A172 (cell line): ENCODE measurements around the gene IL27RA. TPM values are rescaled to one million over a fixed set of nuclear protein-coding genes. Genes with fewer than 3 reads are reported as not detected.

Source experiments
- DNase-seq: peaks from one replicate; pipeline ENCODE4 v3.0.0-alpha.2; 2015; ENCODE audit warnings: low spot score
- total RNA-seq: library from RNA; depleted of rRNA; stranded (reverse); fragments of >200 nt; shearing (Covaris generic); gene quantifications from 2 replicates; pipeline ENCODE4 v1.2.3, GENCODE V29; 2014; rRNA removed

The IL27RA gene
- total RNA-seq, result 11.9 and 14.0 TPM in 2 replicates

DNA sequence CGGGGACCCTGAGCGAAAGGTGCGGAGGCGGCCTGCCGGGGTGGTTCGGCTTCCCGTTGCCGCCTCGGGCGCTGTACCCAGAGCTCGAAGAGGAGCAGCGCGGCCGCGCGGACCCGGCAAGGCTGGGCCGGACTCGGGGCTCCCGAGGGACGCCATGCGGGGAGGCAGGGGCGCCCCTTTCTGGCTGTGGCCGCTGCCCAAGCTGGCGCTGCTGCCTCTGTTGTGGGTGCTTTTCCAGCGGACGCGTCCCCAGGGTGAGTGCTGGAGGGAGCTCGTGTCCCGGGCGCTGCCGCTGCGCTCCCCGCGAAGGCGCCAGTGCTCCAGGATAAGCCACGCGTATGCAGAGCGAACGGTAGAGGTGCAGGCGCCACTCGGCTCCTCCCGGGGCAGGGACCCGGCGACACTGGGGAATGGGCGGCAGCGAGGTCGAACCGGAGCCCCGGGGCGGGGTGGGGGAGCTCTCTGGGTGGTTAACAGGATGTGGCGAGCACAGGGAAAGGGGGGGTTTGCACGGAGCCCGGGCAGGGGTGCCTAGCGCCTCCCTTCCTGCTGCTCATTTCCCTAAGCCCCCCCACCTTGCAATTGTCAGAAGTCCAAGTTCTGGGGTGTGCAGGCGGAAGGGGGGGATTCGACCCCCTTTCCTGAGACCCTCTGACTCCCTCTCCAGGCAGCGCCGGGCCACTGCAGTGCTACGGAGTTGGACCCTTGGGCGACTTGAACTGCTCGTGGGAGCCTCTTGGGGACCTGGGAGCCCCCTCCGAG lies at the start of gene IL27RA:
IL27RA (plus strand) TSS at position 44 of the 762 bp plus-strand sequence; CDS start at position 155, 111 bp downstream.
- DNase-seq, result peak; percentile 49

DNA sequence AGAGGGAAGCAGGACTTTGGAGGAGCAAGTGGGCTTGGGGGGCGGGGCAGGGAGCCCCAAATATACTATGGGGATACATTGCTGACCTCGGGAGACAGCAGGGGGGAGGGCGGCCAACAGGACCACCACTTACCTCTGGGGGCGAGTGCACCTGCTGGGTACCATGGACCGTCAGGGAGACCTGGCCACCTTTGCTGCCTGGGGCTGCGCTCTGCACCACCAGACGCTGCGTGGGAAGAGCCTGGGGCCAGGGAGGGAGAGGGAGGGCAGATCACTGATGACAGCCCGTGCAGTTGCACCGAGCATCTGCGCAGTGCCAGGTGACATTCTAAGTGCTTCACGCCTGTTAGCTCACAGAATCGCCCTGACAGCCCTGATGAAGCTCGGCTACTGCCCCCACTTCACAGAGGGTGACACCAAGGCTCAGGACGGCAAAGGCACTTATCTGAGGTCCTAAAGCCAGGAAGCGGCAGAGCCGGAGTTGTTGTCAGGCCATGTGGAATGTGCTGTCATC lies 49.5 kb upstream of the IL27RA start:
- no peak for DNase-seq

DNA sequence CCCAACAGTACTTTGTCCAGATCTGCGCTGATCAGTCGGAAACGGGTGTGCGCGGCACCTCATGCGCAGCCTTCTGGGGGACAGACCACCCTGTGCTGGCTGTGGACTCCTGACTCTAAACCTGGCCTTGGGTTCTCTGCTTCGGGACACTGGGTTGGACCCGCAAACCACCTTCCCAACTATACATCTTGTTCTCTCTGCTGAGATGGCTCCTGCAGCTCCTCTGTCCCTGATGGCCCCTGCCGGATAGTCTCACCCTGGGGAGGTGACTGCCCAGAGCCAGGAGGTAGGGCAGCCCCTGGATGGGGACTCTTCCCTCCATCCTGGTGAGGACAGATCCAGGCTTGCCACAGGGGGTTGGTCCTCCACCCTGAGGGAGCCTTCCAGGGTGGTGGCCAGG lies 48.8 kb upstream of the IL27RA start:
- DNase-seq, result no peak

DNA sequence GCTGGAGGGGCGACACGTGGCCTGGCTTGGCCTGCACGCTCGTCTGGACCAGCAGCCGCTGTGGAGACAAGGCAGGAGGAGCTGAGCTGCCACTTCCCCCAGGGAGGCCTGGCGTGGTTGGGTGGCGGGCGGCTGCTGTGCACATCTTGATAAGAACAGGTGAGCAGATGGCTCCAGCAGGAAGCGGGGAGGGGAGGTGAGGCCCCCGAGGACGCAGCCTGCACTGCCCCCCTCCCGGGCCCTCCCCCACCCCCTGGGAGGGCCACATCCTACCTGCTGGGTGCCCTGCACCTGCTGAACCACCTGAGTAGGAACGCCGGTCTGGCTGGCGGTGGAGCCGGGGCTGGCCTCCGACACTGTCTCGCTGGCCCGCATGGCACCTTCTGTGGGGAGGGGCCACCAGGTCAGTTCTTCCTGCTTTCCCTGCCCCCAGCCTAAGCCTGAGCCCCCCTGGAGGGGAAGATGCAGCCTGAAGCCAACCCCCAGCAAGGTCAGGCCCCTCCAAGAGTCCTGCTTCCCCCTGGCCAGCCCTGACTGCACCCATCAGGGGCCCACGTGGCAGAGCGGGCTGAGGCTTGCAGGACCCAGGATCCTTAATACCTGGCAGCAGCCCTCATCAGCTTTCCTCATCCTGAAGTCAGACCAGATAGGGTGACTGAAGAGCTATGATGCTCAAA lies 48.2 kb upstream of the IL27RA start:
- DNase-seq, result no peak

DNA sequence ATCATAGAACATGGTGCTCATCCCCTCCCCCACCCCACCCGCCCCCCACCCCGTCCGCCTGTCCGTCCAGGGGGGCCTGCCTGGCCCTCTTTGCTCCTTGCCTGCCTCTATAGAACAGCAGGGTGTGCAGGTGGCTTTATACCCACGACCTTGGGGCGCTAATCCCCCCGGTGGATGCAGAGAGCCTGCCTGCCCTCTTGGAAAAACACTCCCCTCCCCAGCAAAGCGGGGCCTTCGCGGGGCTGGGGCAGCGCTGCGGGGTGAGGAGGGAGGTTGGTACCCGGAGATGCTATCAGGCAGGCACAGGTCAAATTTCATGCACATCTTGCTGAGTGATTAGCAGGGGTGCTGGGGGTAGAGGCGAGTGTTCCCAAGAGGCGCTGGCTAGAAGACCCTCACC lies 47.4 kb upstream of the IL27RA start:
- DNase-seq, result no peak

DNA sequence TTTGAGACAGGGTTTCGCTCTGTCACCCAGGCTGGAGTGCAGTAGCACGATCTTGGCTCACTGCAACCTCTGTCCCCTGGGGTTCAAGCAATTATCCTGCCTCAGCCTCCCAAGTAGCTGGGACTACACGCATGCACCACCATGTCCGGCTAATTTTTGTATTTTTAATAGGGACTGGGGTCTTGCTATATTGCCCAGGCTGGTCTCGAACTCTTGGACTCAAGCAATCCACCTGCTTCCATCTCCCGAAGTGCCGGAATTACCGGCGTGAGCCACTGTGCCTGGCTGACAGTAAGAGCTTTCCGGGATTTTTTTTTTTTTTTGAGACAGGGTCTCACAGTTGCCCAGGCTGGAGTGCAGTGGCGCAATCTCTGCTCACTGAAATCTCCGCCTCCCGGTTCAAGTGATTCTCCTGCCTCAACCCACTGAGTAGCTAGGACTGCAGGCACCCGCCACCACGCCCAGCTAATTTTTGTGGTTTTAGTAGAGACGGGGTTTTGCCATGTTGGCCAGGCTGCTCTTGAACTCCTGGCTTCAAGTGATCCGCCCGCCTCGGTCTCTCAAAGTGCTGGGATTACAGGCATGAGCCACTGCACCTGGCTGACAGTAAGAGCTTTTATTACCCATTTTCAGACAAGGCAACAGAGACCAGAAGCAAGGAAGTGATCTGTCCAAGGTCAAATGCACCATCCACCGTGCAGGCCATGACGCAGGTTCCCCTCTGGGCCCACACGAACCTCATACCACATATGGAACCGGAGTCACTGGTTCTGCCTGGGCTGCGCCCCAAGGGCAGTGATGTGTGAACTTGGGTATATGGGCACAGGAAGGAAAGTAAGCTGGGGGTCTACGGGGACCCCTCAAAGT lies 46.5 kb upstream of the IL27RA start:
- DNase-seq, result peak; percentile 59

DNA sequence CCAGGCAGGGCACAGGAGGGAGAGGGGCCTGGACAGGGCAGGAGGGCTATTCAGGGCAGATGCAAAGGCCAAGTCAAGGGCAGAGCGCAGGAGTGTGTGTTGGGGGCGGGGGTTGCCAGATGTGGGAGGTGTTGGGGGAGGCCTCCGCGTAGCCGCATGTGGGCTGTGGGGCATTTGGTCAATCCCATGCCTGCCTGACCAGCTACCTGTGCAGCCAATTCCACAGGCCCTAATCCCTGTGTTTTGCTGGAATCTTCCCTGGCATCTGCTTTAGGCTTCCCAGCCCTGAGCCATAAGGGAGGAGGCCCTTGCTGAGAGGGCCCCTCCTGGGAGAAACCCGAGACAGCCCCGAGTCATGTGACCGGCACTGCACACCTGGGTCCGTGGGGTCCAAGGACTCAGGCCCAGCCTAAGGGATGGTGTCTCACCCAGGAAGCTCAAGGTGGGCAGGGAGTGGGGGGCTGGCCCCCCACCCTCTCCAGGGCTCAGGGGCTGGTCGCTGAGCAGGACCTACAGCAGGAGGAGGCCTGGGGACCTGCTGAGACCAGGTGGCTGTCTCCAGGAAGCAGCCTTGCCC lies 45.7 kb upstream of the IL27RA start:
- DNase-seq, result no peak

DNA sequence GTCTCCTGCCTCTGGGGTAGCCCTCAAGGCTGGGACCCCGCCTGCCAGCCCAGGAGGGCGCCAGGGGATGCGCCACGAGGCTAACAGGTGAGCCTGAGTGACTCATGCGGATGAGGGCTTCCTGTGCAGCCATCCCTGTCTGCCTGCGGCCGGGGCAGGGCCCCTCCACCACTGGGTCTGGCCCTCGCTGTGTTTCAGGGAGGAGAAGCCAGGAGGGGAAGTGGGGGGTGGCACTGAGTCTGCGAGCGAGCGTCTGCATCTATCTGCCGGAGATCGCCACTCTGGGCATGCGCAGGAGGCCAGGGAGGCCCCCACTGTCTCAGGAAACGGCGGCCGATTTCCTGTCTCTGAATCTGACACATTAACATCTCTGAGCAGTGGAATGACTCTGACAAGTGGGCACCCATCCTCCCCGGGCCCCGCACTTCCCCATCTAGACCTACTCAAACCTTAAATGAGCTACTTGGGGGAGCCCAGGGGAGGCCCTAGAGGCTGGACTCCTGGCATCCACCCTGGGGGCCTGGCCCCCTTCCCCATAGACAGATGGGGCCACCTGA lies 45.1 kb upstream of the IL27RA start:
- DNase-seq, result peak; percentile 94

DNA sequence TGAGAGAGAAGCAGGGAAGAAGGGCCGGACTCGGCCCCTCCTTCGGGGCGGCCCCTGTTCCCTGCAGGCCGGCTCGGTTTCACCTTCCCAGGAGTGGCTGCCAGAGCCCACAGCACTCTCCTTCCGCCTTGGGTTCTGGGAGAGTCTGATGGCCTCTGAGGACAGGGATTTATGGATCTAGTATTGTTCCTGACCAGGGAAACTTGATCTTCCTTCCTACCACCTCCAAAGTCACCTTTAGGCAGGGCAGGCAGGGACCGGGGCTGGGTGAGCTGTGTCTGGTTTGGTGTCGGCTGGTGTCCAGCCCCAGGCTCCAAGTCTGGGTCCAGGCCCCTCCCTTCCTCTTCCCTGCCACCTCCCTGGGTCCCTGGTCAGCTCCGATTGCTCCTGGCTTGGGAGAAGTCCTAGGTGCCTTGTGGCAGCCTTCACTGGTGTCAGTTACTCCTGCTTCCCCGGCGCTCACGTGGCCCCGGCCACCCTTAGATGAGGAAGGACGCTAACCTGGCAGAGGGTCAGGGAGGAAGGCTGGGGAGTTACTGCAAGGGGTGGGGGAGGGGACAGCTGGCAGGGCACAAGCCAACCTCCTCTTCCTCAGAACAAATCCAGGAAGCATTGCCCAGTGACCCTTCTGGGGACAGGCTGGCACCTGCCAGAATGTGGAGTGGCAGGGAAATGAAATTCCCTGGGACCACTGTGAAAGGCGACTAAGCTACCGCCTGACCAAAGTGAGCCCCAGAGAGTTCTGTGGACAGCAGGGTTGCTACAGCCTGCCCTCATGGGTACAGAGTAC lies 44.3 kb upstream of the IL27RA start:
- no peak for DNase-seq

DNA sequence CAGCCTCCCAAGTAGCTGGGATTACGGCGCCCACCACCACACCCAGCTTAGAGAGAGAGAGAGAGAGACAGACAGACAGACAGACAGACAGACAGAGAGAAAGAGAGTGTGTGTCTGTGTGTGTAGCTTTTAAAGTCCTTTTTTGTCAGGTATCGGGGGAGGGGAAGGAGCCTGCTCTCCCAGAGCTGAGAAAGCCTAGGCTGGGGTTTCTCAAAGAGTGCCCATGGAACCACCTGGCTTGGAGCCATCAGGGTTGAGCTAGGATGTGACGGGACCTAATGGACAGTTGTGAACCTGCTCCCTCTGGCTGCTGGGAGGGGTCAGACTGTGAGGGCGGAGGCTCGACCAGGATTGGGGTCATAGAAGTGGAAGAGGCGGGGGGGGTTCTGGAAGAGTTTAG lies 42.1 kb upstream of the IL27RA start:
- DNase-seq, result no peak

DNA sequence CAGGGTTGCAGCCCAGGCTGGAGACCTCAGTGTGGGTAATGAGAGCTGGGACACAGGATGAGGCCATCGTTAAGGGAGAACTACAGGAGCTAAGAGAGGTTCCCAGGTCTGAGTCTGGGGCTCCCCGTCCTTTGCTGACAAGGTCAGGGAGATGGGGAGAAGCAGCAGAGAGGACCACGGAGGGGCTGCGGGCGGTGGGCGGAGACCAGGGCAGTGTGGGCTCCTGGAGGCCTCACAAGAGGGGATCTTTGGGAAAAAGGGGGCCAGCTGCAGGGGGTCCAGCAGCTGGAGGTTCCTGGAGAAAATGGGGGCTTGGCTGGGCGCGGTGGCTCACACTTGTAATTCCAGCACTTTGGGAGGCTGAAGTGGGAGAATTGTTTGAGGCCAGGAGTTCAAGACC lies 41.5 kb upstream of the IL27RA start:
- DNase-seq, result no peak

DNA sequence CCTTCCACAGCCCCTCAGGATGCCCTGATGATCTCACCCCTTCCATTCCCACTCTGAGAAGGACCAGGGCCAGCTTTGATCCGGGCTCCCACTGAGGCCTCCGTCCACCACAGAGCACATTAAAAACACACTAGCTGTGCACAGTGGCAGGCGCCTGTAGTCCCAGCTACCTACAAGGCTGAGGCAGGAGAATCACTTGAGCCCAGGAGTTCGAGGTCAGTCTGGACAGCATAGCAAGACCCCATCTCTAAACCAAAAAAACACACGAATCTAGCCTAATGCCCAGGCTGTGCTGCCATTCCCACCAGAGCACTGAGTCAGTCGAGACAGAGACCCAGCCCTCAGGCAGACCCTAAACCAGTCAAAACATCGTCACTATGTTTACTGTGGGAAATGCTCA lies 39.5 kb upstream of the IL27RA start:
- no peak for DNase-seq

DNA sequence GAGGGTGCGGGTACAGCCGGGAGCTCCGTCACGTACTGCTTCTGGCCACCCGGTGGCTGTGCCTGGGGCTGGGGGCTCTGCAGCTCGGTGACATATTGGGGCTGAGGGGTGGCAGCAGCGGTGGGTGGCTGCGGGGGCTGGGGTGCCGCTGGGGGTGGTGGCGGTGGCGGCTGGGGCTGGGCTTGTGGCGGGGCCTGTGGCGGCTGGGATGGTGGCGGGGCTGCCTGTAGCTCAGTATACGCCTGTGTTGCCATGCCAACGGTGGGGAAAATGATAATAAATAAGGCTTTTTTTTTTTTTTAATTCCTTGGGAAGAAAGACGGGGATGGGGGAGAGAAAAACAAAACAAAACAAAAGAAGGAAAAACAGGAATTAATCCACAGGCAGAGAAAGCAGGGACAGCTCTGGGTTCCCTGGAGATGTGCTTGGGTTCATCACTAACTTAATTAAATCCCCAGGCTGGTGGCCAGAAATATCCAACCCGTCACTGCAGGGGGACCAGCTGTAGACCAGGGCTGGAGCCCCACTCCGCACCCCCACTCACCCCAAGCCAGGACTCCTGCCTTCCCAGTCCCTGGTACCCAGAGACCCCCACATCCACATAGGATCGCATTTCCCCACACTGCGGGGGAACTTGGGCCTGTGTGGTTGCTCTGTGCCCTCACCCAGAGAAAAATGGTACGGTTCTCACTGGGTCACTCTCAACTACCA lies 37.8 kb upstream of the IL27RA start:
- DNase-seq, result no peak

DNA sequence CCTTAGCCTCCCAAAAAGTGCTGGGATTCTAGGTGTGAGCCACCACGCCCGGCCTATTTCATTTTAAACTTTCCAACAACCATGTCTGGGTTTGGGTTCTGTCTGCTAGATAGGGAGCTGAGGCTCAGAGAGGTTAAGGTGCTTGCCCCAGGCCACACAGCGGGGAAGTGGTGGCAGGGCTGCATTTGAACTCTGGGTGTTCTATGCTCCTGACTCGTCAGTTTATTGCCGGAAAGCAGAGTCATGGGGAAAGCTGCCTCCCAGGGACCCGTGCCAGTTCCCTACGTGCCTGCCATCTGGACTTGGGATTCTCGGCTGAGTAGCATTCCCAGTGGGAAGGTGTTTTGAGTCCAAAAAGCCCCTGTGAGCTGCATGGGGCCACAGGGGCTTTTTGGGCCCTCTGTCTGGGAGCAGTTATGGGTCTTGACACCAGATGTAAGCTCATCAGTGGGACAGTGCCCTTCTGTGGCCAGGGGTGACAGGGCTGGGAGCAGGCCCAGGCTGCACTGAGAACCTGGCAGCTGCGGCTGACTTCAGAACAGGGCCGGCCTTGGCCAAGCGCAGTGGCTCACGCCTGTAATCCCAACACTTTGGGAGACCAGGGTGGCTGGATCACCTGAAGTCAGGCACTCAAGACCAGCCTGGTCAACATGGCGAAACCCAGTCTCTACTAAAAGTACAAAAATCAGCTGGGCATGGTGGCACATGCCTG lies 36.4 kb upstream of the IL27RA start:
- no peak for DNase-seq

DNA sequence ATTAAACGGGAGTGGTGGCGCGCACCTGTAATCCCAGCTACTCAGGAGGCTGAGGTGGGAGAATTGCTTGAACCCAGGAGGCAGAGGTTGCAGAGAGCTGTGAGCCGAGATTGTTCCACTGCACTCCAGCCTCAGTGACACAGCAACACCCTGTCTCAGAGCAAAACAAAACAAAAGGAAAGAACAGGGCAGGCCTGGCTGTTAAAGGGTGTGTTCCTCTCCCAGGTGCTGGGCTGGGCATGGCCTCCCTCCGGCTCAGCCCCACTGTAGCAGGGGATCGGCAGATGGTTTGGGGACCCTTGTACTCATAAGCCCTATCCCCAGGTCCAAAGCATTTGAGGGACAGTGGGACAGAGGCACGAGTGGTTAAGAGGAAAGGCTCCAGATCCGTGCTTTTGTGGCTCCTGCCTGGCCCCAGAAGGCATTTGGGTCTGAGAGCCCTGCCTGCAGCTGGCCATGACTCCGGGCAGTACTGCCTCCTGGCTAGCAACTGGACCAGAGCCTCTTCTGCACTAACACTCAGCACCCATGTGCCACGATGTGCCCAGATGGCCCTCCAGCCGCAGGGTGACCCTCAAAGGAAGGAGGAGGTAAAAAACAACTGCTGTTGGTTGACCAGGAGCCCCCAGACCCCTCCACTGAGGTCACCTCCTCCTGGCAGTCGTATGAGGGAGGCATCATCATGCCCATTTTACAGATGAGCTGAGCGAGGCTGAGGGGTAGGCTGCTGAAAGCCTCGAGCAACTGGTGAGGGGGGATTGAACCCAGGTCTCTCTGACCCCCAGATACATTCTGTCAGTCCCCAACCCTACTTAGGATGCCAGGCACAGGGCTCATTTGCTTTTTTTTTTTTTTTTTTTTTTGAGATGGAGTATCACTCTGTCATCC lies 35.4 kb upstream of the IL27RA start:
- DNase-seq, result no peak

DNA sequence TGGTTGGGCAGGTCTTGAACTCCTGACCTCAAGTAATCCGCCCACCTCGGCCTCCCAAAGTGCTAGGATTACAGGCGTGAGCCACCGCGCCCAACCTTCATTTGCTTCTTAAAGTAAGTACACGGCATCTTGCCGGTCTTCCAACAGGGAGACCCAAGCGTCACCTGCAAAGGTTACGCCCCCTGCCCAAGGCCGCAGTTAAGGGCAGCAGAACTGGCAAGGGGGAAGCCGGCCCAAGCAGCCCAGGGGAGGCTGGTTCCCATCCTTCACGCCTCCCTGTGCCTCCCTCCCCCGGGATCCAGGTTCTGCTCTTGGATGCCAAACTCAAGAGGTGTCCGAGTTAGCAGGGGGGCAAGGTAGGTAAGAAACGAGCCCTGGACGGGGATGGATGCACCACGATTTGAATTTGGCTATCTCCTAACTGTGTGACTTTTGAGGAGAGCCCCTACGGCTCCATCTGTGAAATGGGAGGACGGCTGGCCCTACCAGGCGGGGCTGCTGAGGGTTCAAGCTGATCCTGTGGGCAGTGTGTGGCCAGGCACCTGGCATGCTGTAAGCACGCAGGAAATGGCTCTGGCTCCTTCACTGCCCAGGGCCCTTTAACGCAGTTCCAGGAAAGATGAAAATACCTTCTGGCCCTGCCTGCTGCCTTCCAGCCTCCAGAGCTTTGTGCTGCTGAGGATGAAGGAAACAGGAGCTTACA lies 34.5 kb upstream of the IL27RA start:
- no peak for DNase-seq

DNA sequence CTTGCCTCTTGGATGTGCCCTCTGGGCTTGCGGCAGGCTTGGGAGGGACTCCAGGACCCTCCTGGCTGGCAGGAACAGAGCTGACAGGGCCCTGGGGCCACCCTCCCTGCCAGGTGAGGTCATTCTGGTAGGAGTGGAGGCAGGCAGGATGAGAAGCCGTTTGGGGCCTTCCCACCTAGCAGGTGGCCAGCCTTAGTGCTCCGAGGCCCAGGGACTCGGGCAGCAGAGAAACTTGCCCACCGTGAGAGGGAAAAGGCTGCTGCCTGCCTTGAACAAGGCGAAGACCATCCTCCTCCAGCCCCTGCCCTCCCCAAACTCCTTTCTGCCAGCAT lies 34.0 kb upstream of the IL27RA start:
- DNase-seq, result no peak

DNA sequence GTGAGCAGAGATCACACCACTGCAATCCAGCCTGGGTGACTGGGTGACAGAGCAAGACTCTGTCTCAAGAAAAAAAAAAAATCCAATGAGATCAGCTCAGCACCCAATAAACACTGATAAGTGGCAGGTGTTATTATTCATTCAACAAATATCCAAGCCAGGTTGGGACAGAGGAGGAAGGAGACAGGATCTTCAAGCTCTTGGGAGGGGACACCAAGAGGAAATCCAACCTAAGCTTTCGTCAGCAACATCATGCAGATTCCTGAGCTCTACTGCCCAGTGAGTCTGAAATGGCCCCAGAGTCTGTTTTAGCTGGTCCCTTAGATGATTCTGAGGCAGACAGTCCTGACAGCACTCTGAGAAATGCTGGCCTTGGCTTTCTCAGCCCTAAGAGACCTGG lies 33.1 kb upstream of the IL27RA start:
- no peak for DNase-seq
